Type B pancreatic cell (in vitro differentiated cells): ENCODE measurements around the gene KIF5A. TPM values are rescaled to one million over a fixed set of nuclear protein-coding genes. Genes with fewer than 3 reads are reported as not detected.

Experiments
- DNase-seq: peaks from one replicate; pipeline ENCODE4 v3.0.0; 2021; ENCODE audit warnings: mixed read lengths; ENCODE audit not compliant: unreplicated experiment; ENCODE audit errors: extremely low spot score
- H3K27ac Mint-ChIP-seq: 2 replicates; pipeline ENCODE4 v1.8.0; 2021; ENCODE audit warnings: mild to moderate bottlenecking, mixed read lengths
- H3K27me3 Mint-ChIP-seq: 2 replicates; pipeline ENCODE4 v1.8.0; 2021; ENCODE audit warnings: mixed read lengths
- H3K36me3 Mint-ChIP-seq: 2 replicates; pipeline ENCODE4 v1.8.0; 2021; ENCODE audit warnings: mixed read lengths
- H3K4me1 Mint-ChIP-seq: one replicate; pipeline ENCODE4 v1.8.0; 2021; ENCODE audit warnings: mixed read lengths; ENCODE audit not compliant: unreplicated experiment
- H3K4me3 Mint-ChIP-seq: 2 replicates; pipeline ENCODE4 v1.8.0; 2021; ENCODE audit warnings: mild to moderate bottlenecking, mixed read lengths
- H3K9me3 Mint-ChIP-seq: 2 replicates; pipeline ENCODE4 v1.8.0; 2021; ENCODE audit warnings: mixed read lengths
- CTCF ChIP-seq: fragments of 200-600 bp; sonication (generic); conservative IDR thresholded peaks from 2 replicates; pipeline ENCODE4 v1.5.0; 2021; ENCODE audit warnings: antibody characterized with exemption, mild to moderate bottlenecking
- total RNA-seq: library from RNA; stranded (reverse); gene quantifications from 2 replicates; pipeline ENCODE4 v1.2.1, GENCODE V29; 2021; ENCODE audit warnings: low replicate concordance

Gene KIF5A
- total RNA-seq, 1 donor from 2014 or later: 4.4 TPM

GRCh38 chr12:57603815-57604453, 54.1 kb downstream of the KIF5A start:
- no peak for DNase-seq

GRCh38 chr12:57604454-57604991, 54.7 kb downstream of the KIF5A start, which contains the start of gene DTX3:
Gene DTX3 (plus strand): TSS chr12:57604824. CDS start chr12:57606518, 1,694 bp downstream.
- TF ChIP-seq CTCF: no peak
- no peaks in the 10 kb centered on the region for H3K9me3 Mint-ChIP-seq
- H3K36me3 Mint-ChIP-seq: peaks cover 16% of the 10 kb centered on the region
- H3K4me1 Mint-ChIP-seq: peaks cover 21% of the 10 kb centered on the region
- H3K27ac Mint-ChIP-seq: peak within 1 kb of the TSS; percentile 88
- DNase-seq: no peak
- no peaks in the 10 kb centered on the region for H3K27me3 Mint-ChIP-seq
- peak within 1 kb of the TSS; percentile 91 for H3K4me3 Mint-ChIP-seq

More at GRCh38 chr12:57603815-57604453, 54.1 kb downstream of the KIF5A start:
- H3K9me3 Mint-ChIP-seq: no peaks in the 10 kb centered on the region
- H3K36me3 Mint-ChIP-seq: peaks cover 22% of the 10 kb centered on the region
- H3K4me3 Mint-ChIP-seq: peak overlapping the region; percentile 91
- peaks cover 21% of the 10 kb centered on the region for H3K4me1 Mint-ChIP-seq
- peak overlapping the region; percentile 88 for H3K27ac Mint-ChIP-seq
- TF ChIP-seq CTCF: no peak
- H3K27me3 Mint-ChIP-seq: no peaks in the 10 kb centered on the region

- H3K4me1 Mint-ChIP-seq: peaks cover 21% of the 10 kb centered on the region
- peaks cover under 1% of the 10 kb centered on the region for H3K27me3 Mint-ChIP-seq
- H3K27ac Mint-ChIP-seq: peak overlapping the region; percentile 88
- no peaks in the 10 kb centered on the region for H3K9me3 Mint-ChIP-seq
- H3K4me3 Mint-ChIP-seq: peak overlapping the region; percentile 91
- no peak for DNase-seq
- TF ChIP-seq CTCF: no peak
- peaks cover 16% of the 10 kb centered on the region for H3K36me3 Mint-ChIP-seq
Measured at GRCh38 chr12:57604992-57605810, 55.4 kb downstream of the KIF5A start.

GRCh38 chr12:57605811-57606311, 56.0 kb downstream of the KIF5A start:
- Mint-ChIP-seq H3K4me3 (peak overlapping the region; percentile 91), H3K36me3 (peaks cover 16% of the 10 kb centered on the region), H3K27me3 (peaks cover 5% of the 10 kb centered on the region), H3K27ac (peak overlapping the region; percentile 88), H3K9me3 (no peaks in the 10 kb centered on the region), H3K4me1 (peaks cover 25% of the 10 kb centered on the region)
- no peak for TF ChIP-seq CTCF
- no peak for DNase-seq

GRCh38 chr12:57606399-57606798, 56.6 kb downstream of the KIF5A start:
- Mint-ChIP-seq H3K4me3 (peak overlapping the region; percentile 91), H3K4me1 (peaks cover 25% of the 10 kb centered on the region), H3K36me3 (peaks cover 15% of the 10 kb centered on the region), H3K27ac (no peak overlapping the region), H3K9me3 (no peaks in the 10 kb centered on the region), H3K27me3 (peaks cover 5% of the 10 kb centered on the region)
- DNase-seq: no peak
- no peak for TF ChIP-seq CTCF
